Thymus (tissue), 11 donors: ENCODE data around the gene POLR2A. TPM values are rescaled to one million over a fixed set of nuclear protein-coding genes. Genes with fewer than 3 reads are reported as not detected.

Source experiments
- DNase-seq, 9 donors: peaks; one replicate each; pipeline ENCODE4 v3.0.0-alpha.2; 2013; ENCODE audit warnings: low spot score in 9 of 9, low read depth in 6 of 9, missing footprints in 1 of 9
- H3K27ac ChIP-seq, 2 donors: one replicate each; pipeline ENCODE4 v1.5.1; 2013; ENCODE audit warnings: control low read depth in 1 of 2, low read depth in 1 of 2, low read length in 1 of 2, mild to moderate bottlenecking in 1 of 2, moderate library complexity in 1 of 2
- H3K27me3 ChIP-seq, 2 donors: one replicate each; pipeline ENCODE4 v1.5.1; 2013; ENCODE audit warnings: low read length in 1 of 2; ENCODE audit not compliant: control insufficient read depth in 2 of 2, insufficient read depth in 1 of 2
- H3K36me3 ChIP-seq, 2 donors: one replicate each; pipeline ENCODE4 v1.5.1; 2013; ENCODE audit warnings: low read length in 1 of 2, mild to moderate bottlenecking in 1 of 2, moderate library complexity in 1 of 2; ENCODE audit not compliant: control insufficient read depth in 2 of 2, insufficient read depth in 2 of 2
- H3K4me1 ChIP-seq, 2 donors: one replicate each; pipeline ENCODE4 v1.5.1; 2013; ENCODE audit warnings: low read length in 2 of 2; ENCODE audit not compliant: control insufficient read depth in 2 of 2, insufficient read depth in 2 of 2
- H3K4me3 ChIP-seq, 2 donors: one replicate each; pipeline ENCODE4 v1.5.1; 2013; ENCODE audit warnings: low read length in 2 of 2, control low read depth in 1 of 2, mild to moderate bottlenecking in 1 of 2
- H3K9me3 ChIP-seq, 2 donors: one replicate each; pipeline ENCODE4 v1.5.1; 2013; ENCODE audit warnings: low read length in 1 of 2, mild to moderate bottlenecking in 1 of 2; ENCODE audit not compliant: control insufficient read depth in 2 of 2, insufficient read depth in 1 of 2
- WGBS: extraction: QIAGEN DNeasy Blood & Tissue Kit; methylation state at CpG from one replicate; pipeline ENCODE4 v1.1.7; 2013; 5-methylcytosine and 5-hydroxymethylcytosine counted together
- polyA plus RNA-seq: library from polyadenylated mRNA; stranded (reverse); fragments of 200-250 nt; gene quantifications from one replicate; pipeline ENCODE4 v1.2.3, GENCODE V29; 2013
- total RNA-seq: library from RNA; stranded (reverse); fragments of 120-200 nt; gene quantifications from one replicate; pipeline ENCODE4 v1.2.4, GENCODE V29; 2013
- donor health status: healthy.

Gene POLR2A
- total and polyA plus RNA-seq, 2 donors, result 23.5 to 33.5 TPM

- DNase-seq, result no peak
- WGBS, result 94% methylated on average over 7 of the region's 7 CpGs
Observed at GRCh38 chr17:7448461-7448860, 35.7 kb upstream of the POLR2A start.

GRCh38 chr17:7459961-7460545 is 24.1 kb upstream of the POLR2A start:
- no peaks in the 10 kb centered on the region for H3K27me3 ChIP-seq
- WGBS, result 94% methylated on average over 3 of the region's 3 CpGs
- H3K27ac ChIP-seq, result no peak overlapping the region
- no peak for DNase-seq
- peaks cover 5 to 8% of the 10 kb centered on the region in 2 donors for H3K4me1 ChIP-seq
- H3K4me3 ChIP-seq, result no peak overlapping the region
- no peaks in the 10 kb centered on the region for H3K9me3 ChIP-seq
- peaks cover 24 to 33% of the 10 kb centered on the region in 2 donors for H3K36me3 ChIP-seq

More at GRCh38 chr17:7448461-7448860, 35.7 kb upstream of the POLR2A start:
- Histone ChIP-seq H3K27ac (no peak overlapping the region), H3K27me3 (peaks cover 28 to 54% of the 10 kb centered on the region in 2 donors), H3K36me3 (no peaks in the 10 kb centered on the region), H3K4me1 (peaks cover 18 to 27% of the 10 kb centered on the region in 2 donors), H3K4me3 (no peak overlapping the region), H3K9me3 (peaks cover 0 to 7% of the 10 kb centered on the region in 2 donors)

GRCh38 chr17:7460850-7461660 is 23.1 kb upstream of the POLR2A start:
- Histone ChIP-seq H3K27me3 (no peaks in the 10 kb centered on the region), H3K4me3 (no peak overlapping the region), H3K9me3 (no peaks in the 10 kb centered on the region), H3K4me1 (peaks cover 5 to 6% of the 10 kb centered on the region in 2 donors), H3K36me3 (peaks cover 32 to 39% of the 10 kb centered on the region in 2 donors), H3K27ac (no peak overlapping the region)
- 95% methylated on average over 7 of the region's 7 CpGs for WGBS
- no peak for DNase-seq

- Histone ChIP-seq H3K4me1 (peaks cover 0 to 13% of the 10 kb centered on the region in 2 donors), H3K9me3 (no peaks in the 10 kb centered on the region), H3K27me3 (no peaks in the 10 kb centered on the region), H3K36me3 (peaks cover 44 to 53% of the 10 kb centered on the region in 2 donors), H3K27ac (no peak overlapping the region), H3K4me3 (no peak overlapping the region)
- no peak for DNase-seq
- WGBS, result 97% methylated on average over 44 of the region's 44 CpGs
Observed at GRCh38 chr17:7462474-7463371, 21.4 kb upstream of the POLR2A start.

GRCh38 chr17:7463372-7463846 is 20.8 kb upstream of the POLR2A start:
- Histone ChIP-seq H3K36me3 (peaks cover 44 to 56% of the 10 kb centered on the region in 2 donors), H3K9me3 (no peaks in the 10 kb centered on the region), H3K27ac (peak overlapping the region in 1 of 2 donors; percentile 62), H3K4me3 (no peak overlapping the region), H3K4me1 (peaks cover 0 to 15% of the 10 kb centered on the region in 2 donors), H3K27me3 (no peaks in the 10 kb centered on the region)
- 97% methylated on average over 14 of the region's 14 CpGs for WGBS
- DNase-seq, result no peak

GRCh38 chr17:7464081-7464480 is 20.1 kb upstream of the POLR2A start:
- Histone ChIP-seq H3K27me3 (no peaks in the 10 kb centered on the region), H3K4me3 (no peak overlapping the region), H3K36me3 (peaks cover 44 to 56% of the 10 kb centered on the region in 2 donors), H3K4me1 (peaks cover 0 to 15% of the 10 kb centered on the region in 2 donors), H3K9me3 (no peaks in the 10 kb centered on the region), H3K27ac (peak overlapping the region in 1 of 2 donors; percentile 62)
- 98% methylated on average over 9 of the region's 9 CpGs for WGBS
- no peak for DNase-seq

GRCh38 chr17:7465597-7466275 is 18.4 kb upstream of the POLR2A start:
- Histone ChIP-seq H3K4me1 (peaks cover 0 to 15% of the 10 kb centered on the region in 2 donors), H3K9me3 (no peaks in the 10 kb centered on the region), H3K27ac (no peak overlapping the region), H3K27me3 (no peaks in the 10 kb centered on the region), H3K36me3 (peaks cover 44 to 53% of the 10 kb centered on the region in 2 donors), H3K4me3 (no peak overlapping the region)
- DNase-seq, result no peak
- 97% methylated on average over 33 of the region's 33 CpGs for WGBS

- Histone ChIP-seq H3K4me3 (no peak overlapping the region), H3K9me3 (no peaks in the 10 kb centered on the region), H3K36me3 (peaks cover 44 to 49% of the 10 kb centered on the region in 2 donors), H3K27ac (peak overlapping the region in 1 of 2 donors; percentile 27), H3K4me1 (peaks cover 0 to 15% of the 10 kb centered on the region in 2 donors), H3K27me3 (no peaks in the 10 kb centered on the region)
- WGBS, result 97% methylated on average over 9 of the region's 9 CpGs
- no peak for DNase-seq
Observed at GRCh38 chr17:7466318-7466638, 17.9 kb upstream of the POLR2A start.
